ENCODE measurements around the gene PIP5KL1. TPM values are rescaled to one million over a fixed set of nuclear protein-coding genes. Genes with fewer than 3 reads are reported as not detected.

The PIP5KL1 gene
- total and polyA plus RNA-seq, 2 of the 4 experiments (the other 2 are of a cell fraction), result 0.36 to 3.6 TPM

DNA sequence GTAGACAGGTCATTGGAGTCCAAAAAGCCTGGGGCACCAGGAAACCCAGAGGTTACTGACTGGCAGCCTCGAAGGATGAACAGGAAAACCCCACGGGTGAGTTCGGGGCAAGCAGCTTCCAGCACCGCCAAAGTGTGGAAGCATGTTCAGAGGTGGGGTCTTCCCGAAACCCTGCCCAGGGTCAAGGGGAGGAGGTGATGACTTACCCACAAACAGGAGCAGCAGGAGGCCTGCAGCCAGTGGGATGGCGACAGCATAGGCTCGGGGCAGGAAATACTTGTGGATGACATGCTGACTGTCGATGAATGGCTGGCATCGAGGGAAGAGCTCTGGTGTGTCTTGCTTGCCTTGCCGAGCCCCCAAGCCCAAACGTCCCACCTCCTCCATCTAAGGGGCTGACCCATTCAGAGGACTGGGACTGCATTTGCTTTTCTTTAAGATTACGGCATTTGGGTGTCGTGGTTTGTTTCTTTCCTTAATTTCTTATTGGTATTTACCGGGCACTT, 5.8 kb upstream of the PIP5KL1 start:
- ChIA-PET CTCF (interaction anchor here (1.4 kb wide), 1 partner anchor 181 kb away, joined by 4 read pairs; no protein-coding TSS in a partner anchor), POLR2A (ENCODE audit: unreplicated experiment) (no interaction called here)
- Histone ChIP-seq H3K9ac (ENCODE audit: low read depth, low read length) (peak overlapping the region; percentile 85; the same call in 1 of the 2 replicates), H2BK15ac (ENCODE audit: low read depth, low read length) (no peak overlapping the region), H3K27me3 (ENCODE audit: control insufficient read depth, insufficient read depth, low read length) (no peaks in the 10 kb centered on the region), H4K91ac (ENCODE audit: insufficient read depth, low read depth, low read length) (no peak overlapping the region), H3K4me1 (ENCODE audit: control insufficient read depth, insufficient read depth, low read length) (peaks cover 20% of the 10 kb centered on the region), H3K23ac (ENCODE audit: low read depth, low read length) (peak overlapping the region; percentile 97), H2AK5ac (ENCODE audit: low read depth, low read length) (peak overlapping the region; percentile 33; the same call in 1 of the 2 replicates), H2BK20ac (ENCODE audit: low read depth, low read length) (no peak overlapping the region), H3K18ac (ENCODE audit: low read depth, low read length) (no peak overlapping the region), H3K4ac (ENCODE audit: low read depth, low read length) (peak overlapping the region; percentile 83), H4K20me1 (ENCODE audit: insufficient read depth, low read length) (peaks cover 24% of the 10 kb centered on the region), H4K8ac (ENCODE audit: low read depth in 2 of 2, low read length in 2 of 2) (no peak overlapping the region), H3K14ac (replicated peaks; ENCODE audit: low read depth, low read length) (peak overlapping the region; percentile 92; the same call in 1 of the 2 replicates), H3K9me1 (ENCODE audit: insufficient read depth, low read length) (peaks cover 34% of the 10 kb centered on the region), H3K79me1 (ENCODE audit: low read depth in 1 of 2, low read length in 2 of 2) (peaks cover 16 to 45% of the 10 kb centered on the region in 2 experiments; a peak in 3 of 4 replicates), H3K9me3 (ENCODE audit: control insufficient read depth, insufficient read depth, low read length) (no peaks in the 10 kb centered on the region), H2AK9ac (replicated peaks; ENCODE audit: low read depth, low read length, poor library complexity) (peak overlapping the region; percentile 99), H4K5ac (ENCODE audit: low read depth, low read length) (no peak overlapping the region), H3K27ac (ENCODE audit: insufficient read depth, low read length) (no peak overlapping the region), H3K56ac (ENCODE audit: extremely low read depth, insufficient read depth, low read length) (no peak overlapping the region), H3K4me3 (ENCODE audit: insufficient read depth, low read depth, low read length) (peak overlapping the region; percentile 71; the same call in 1 of the 2 replicates), H2BK5ac (ENCODE audit: low read depth, low read length, poor library complexity, severe bottlenecking) (no peak overlapping the region), H3K4me2 (ENCODE audit: low read depth, low read length) (peak overlapping the region; percentile 93), H3K36me3 (ENCODE audit: control insufficient read depth, insufficient read depth, low read length) (peaks cover 9% of the 10 kb centered on the region), H2BK120ac (ENCODE audit: low read depth, low read length) (no peak overlapping the region), H2AFZ (replicated peaks; ENCODE audit: low read length, poor library complexity) (no peak overlapping the region)
- in situ Hi-C loops (cut with MboI; ENCODE audit: low sequenced_read_pairs) (loop anchor here (5.0 kb wide), 1 partner anchor 161 kb away; no protein-coding TSS in a partner anchor), intact Hi-C loops (cut with micrococcal nuclease) (no loop called here), dilution Hi-C loops (cut with HindIII; ENCODE audit: low sequenced_read_pairs, unreplicated experiment) (no loop called here)
- BruUV-seq (replicated peaks), result no TSS peak
- ATAC-seq (ENCODE audit: low read depth) (no peak), DNase-seq (no peak)
- TF ChIP-seq MAFK (IDR thresholded peaks at IDR 0.05; ENCODE audit: low read depth, low read length), result no peak
- TF ChIP-seq MXI1 (IDR thresholded peaks at IDR 0.05; ENCODE audit: borderline replicate concordance, low read depth, low read length), result no peak
- no peak for TF ChIP-seq CHD1 (IDR thresholded peaks at IDR 0.05; ENCODE audit: low read depth, low read length)
- no peak for TF ChIP-seq RCOR1 (IDR thresholded peaks at IDR 0.05; ENCODE audit: insufficient replicate concordance, low read length)
- TF ChIP-seq BHLHE40 (IDR thresholded peaks at IDR 0.05; ENCODE audit: low read depth, low read length), result no peak
- TF ChIP-seq, protein P1, sequence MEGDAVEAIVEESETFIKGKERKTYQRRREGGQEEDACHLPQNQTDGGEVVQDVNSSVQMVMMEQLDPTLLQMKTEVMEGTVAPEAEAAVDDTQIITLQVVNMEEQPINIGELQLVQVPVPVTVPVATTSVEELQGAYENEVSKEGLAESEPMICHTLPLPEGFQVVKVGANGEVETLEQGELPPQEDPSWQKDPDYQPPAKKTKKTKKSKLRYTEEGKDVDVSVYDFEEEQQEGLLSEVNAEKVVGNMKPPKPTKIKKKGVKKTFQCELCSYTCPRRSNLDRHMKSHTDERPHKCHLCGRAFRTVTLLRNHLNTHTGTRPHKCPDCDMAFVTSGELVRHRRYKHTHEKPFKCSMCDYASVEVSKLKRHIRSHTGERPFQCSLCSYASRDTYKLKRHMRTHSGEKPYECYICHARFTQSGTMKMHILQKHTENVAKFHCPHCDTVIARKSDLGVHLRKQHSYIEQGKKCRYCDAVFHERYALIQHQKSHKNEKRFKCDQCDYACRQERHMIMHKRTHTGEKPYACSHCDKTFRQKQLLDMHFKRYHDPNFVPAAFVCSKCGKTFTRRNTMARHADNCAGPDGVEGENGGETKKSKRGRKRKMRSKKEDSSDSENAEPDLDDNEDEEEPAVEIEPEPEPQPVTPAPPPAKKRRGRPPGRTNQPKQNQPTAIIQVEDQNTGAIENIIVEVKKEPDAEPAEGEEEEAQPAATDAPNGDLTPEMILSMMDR (conservative IDR thresholded peaks at IDR 0.05; ENCODE audit: low read depth, low read length), result no peak
- no peak for TF ChIP-seq RAD21 (IDR thresholded peaks at IDR 0.05; ENCODE audit: low read length)
- no peak for TF ChIP-seq MAZ (IDR thresholded peaks at IDR 0.05; ENCODE audit: borderline replicate concordance, low read depth, low read length)
- no peak for TF ChIP-seq SMC3 (IDR thresholded peaks at IDR 0.05; ENCODE audit: low read depth, low read length)
- TF ChIP-seq CEBPB (IDR thresholded peaks at IDR 0.05; ENCODE audit: low read depth, low read length), result no peak
- no peak for TF ChIP-seq USF2 (IDR thresholded peaks at IDR 0.05; ENCODE audit: low read depth, low read length)
- no peak for TF ChIP-seq FOS (IDR thresholded peaks at IDR 0.05; ENCODE audit: low read depth, low read length)
- WGBS, 2 experiments (ENCODE audit: extremely low coverage in 2 of 2, insufficient read length in 1 of 2), result 100% methylated on average over 1 of the region's 14 CpGs; no CpG with 5 or more reads in 1 of the 2 experiments

Measured in IMR-90 (cell line).